GM12864 (cell line): Measurements from ENCODE around the gene NBAS.

Source experiments
- DNase-seq: peaks from one replicate; pipeline ENCODE4 v3.0.0-alpha.2; 2011; ENCODE audit warnings: low read depth
- H3K4me3 ChIP-seq: 2 replicates; pipeline ENCODE4 v1.5.1; 2011; ENCODE audit warnings: mild to moderate bottlenecking, low read depth, low read length, control low read depth
- CTCF ChIP-seq: IDR thresholded peaks from 2 replicates; pipeline ENCODE4 v1.5.1; 2011; ENCODE audit warnings: low read depth, mild to moderate bottlenecking, moderate library complexity, low read length, control low read depth, inconsistent platforms; ENCODE audit errors: missing control alignments

The NBAS gene

GRCh38 chr2:15142069-15142689 lies 419.0 kb downstream of the NBAS start:
- no peak for TF ChIP-seq CTCF
- peak; percentile 98 for DNase-seq
- no peak overlapping the region for H3K4me3 ChIP-seq

GRCh38 chr2:15141211-15141610 lies 419.9 kb downstream of the NBAS start:
- DNase-seq, result peak; percentile 5
- no peak overlapping the region for H3K4me3 ChIP-seq
- TF ChIP-seq CTCF, result no peak

GRCh38 chr2:15136639-15137038 lies 424.5 kb downstream of the NBAS start:
- no peak overlapping the region for H3K4me3 ChIP-seq
- no peak for DNase-seq
- no peak for TF ChIP-seq CTCF

GRCh38 chr2:15134957-15135356 lies 426.2 kb downstream of the NBAS start:
- TF ChIP-seq CTCF, result no peak
- no peak for DNase-seq
- no peak overlapping the region for H3K4me3 ChIP-seq

GRCh38 chr2:15133461-15133860 lies 427.7 kb downstream of the NBAS start:
- no peak overlapping the region for H3K4me3 ChIP-seq
- no peak for TF ChIP-seq CTCF
- DNase-seq, result no peak

- no peak for DNase-seq
- no peak for TF ChIP-seq CTCF
- H3K4me3 ChIP-seq, result no peak overlapping the region
These were observed 432.3 kb downstream of the NBAS start for GRCh38 chr2:15128846-15129245.

GRCh38 chr2:15127876-15128275 lies 433.3 kb downstream of the NBAS start:
- no peak overlapping the region for H3K4me3 ChIP-seq
- TF ChIP-seq CTCF, result no peak
- no peak for DNase-seq
